ENCODE measurements around the gene PRPF19. TPM values are rescaled to one million over a fixed set of nuclear protein-coding genes. Genes with fewer than 3 reads are reported as not detected.
A peak's percentile ranks its signal among the peaks of the same experiment; 100 is the strongest.

PRPF19 gene
- total and polyA plus RNA-seq, 9 of the 15 experiments (the other 6 are each of a cell fraction or from before 2014, with no cell fraction given), result 9.4 to 212 (median 73.2) TPM

DNA sequence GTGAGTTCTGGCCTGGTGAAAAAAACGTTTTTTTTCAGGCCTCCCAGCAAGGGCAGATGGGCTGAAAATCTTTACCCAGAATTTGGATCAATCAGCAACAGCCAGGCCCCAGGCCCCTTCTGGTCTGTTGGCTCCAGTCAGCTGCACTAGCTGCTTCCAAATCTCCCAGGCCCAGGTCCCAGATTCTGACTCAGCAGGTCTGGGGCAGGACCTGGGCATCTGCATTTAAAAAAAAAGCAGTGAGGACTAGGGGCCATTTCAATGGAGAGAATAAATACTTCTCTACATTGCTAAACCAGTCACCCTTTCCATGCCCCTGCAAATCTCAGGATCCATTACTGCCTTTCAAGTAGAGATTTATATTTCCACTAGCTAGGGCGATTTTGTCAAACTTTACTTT lies 41.3 kb upstream of the PRPF19 start:
- BruUV-seq (replicated peaks), result no TSS peak

More for the DNA sequence above, 41.3 kb upstream of the PRPF19 start:
- Histone ChIP-seq H3K4me2 (ENCODE audit: insufficient read depth, low read length) (no peak overlapping the region), H2AFZ (ENCODE audit: low read depth, low read length) (no peak overlapping the region), H3K9ac (ENCODE audit: insufficient read depth in 1 of 2, low read depth in 2 of 2, low read length in 2 of 2) (no peak overlapping the region), H3K27me3 (ENCODE audit: control insufficient read depth in 2 of 2, insufficient read depth in 2 of 2, low read length in 2 of 2) (peaks cover 43 to 74% of the 10 kb centered on the region in 2 experiments), H3K79me2 (ENCODE audit: control insufficient read depth, insufficient read depth, low read length) (no peaks in the 10 kb centered on the region), H3K4me1 (replicated peaks in 1 of 2; ENCODE audit: control insufficient read depth in 2 of 2, insufficient read depth in 2 of 2, low read length in 2 of 2) (peaks cover 6 to 7% of the 10 kb centered on the region in 2 experiments; a peak in 4 of 5 replicates), H3K9me1 (ENCODE audit: control insufficient read depth, insufficient read depth, low read length) (no peaks in the 10 kb centered on the region), H3K27ac (ENCODE audit: extremely low read depth, low read depth, low read length) (no peak overlapping the region), H3K36me3 (ENCODE audit: control insufficient read depth, insufficient read depth, low read length) (no peaks in the 10 kb centered on the region), H3K4me3 (no peak overlapping the region), H3K9me3 (replicated peaks; ENCODE audit: control insufficient read depth, insufficient read depth, low read depth, low read length) (no peaks in the 10 kb centered on the region), H4K20me1 (replicated peaks; ENCODE audit: control insufficient read depth, insufficient read depth, low read length) (peaks cover 4% of the 10 kb centered on the region)
- WGBS (ENCODE audit: insufficient coverage, low coverage, missing lambda C conversion rate), result 0% methylated on average over 2 of the region's 2 CpGs
- ChIA-PET POLR2A (interaction anchor here (1.0 kb wide), 1 partner anchor 184 kb away, joined by 3 read pairs; no protein-coding TSS in a partner anchor), CTCF (ENCODE audit: low intra/inter-chr PET ratio) (no interaction called here)
- no peak for DNase-seq (ENCODE audit: extremely low read depth in 1 of 4, low spot score in 3 of 4)
- ATAC-seq, result no peak
- in situ Hi-C loops (cut with MboI), result no loop called here
- no peak for TF ChIP-seq PRDM10 (IDR thresholded peaks at IDR 0.05; ENCODE audit: partially characterized antibody)
- TF ChIP-seq E4F1 (CRISPR knock-in tag; IDR thresholded peaks at IDR 0.05; ENCODE audit: borderline replicate concordance), result no peak
- no peak for TF ChIP-seq MBD2 (IDR thresholded peaks at IDR 0.05; ENCODE audit: borderline replicate concordance, low read depth)
- TF ChIP-seq POLR2A (conservative IDR thresholded peaks at IDR 0.05), result no peak
- TF ChIP-seq TOE1 (IDR thresholded peaks at IDR 0.05; ENCODE audit: borderline replicate concordance), result no peak
- TF ChIP-seq TOE1 (CRISPR knock-in tag; IDR thresholded peaks at IDR 0.05; ENCODE audit: borderline replicate concordance, low read depth), result no peak
- TF ChIP-seq MIER1 (IDR thresholded peaks at IDR 0.05; ENCODE audit: low read depth), result no peak
- TF ChIP-seq CBFA2T3 (IDR thresholded peaks at IDR 0.05), result 0 out of 2 replicates have a peak, but pooled peaks have one; percentile 6
- no peak for TF ChIP-seq ELF1 (tag; IDR thresholded peaks at IDR 0.05)
- TF ChIP-seq IRF2 (CRISPR knock-in tag; IDR thresholded peaks at IDR 0.05), result no peak
- no peak for FAIRE-seq
- intact Hi-C loops (cut with micrococcal nuclease), result no loop called here
